Right lobe of liver (tissue), 6 donors: ENCODE measurements around the gene PNMA8B. TPM values are rescaled to one million over a fixed set of nuclear protein-coding genes. Genes with fewer than 3 reads are reported as not detected.

Experiments
- ATAC-seq, 4 donors: fragments of 200-7000 bp; cut with Tn5 transposase; one replicate each; pipeline ENCODE4 v1.9.1; 2020; ENCODE audit warnings: mild to moderate bottlenecking in 4 of 4, moderate library complexity in 4 of 4
- DNase-seq, 3 donors: peaks; one replicate each; pipeline ENCODE4 v3.0.0-alpha.2; 2020
- H3K27ac ChIP-seq, 3 donors: fragments of 200-600 bp; one replicate each; pipeline ENCODE4 v1.8.0; 2022
- H3K27me3 ChIP-seq, 2 donors: fragments of 200-600 bp; one replicate each; pipeline ENCODE4 v1.8.0; 2022
- H3K36me3 ChIP-seq, 4 donors: fragments of 200-600 bp; sonication (generic) in 1 of 4; one replicate each; pipeline versions ENCODE4 v1.5.1 to v1.8.0; 2017 to 2022; ENCODE audit warnings: control low read depth in 1 of 4
- H3K4me1 ChIP-seq, 4 donors: fragments of 200-600 bp; sonication (generic) in 1 of 4; one replicate each; pipeline versions ENCODE4 v1.5.1 to v1.8.0; 2017 to 2022; ENCODE audit warnings: control low read depth in 1 of 4
- H3K4me3 ChIP-seq, 3 donors: fragments of 200-600 bp; one replicate each; pipeline ENCODE4 v1.8.0; 2022
- H3K9me3 ChIP-seq, 4 donors: fragments of 200-600 bp; sonication (generic) in 1 of 4; one replicate each; pipeline versions ENCODE4 v1.5.1 to v1.8.0; 2017 to 2022; ENCODE audit warnings: control low read depth in 1 of 4
- CTCF ChIP-seq, 4 donors: fragments of 200-600 bp in 3 of 4; fragments of 450-650 bp in 1 of 4; IDR thresholded peaks; one replicate each; pipeline versions ENCODE4 v1.5.1 to v1.8.0; 2016 to 2022; ENCODE audit warnings: antibody characterized with exemption in 4 of 4, mild to moderate bottlenecking in 2 of 4
- POLR2A ChIP-seq: fragments of 450-650 bp; IDR thresholded peaks from one replicate; pipeline ENCODE4 v1.6.1; 2017; ENCODE audit warnings: antibody characterized with exemption, mild to moderate bottlenecking
- WGBS: methylation state at CpG from one replicate; pipeline ENCODE4 v1.1.6; 2018; ENCODE audit warnings: low coverage, low lambda C conversion rate; ENCODE audit not compliant: insufficient coverage; ENCODE audit errors: missing lambda C conversion rate; 5-methylcytosine and 5-hydroxymethylcytosine counted together
- intact Hi-C, 2 donors: fragments of 100-400 bp; cut with DNase I; formaldehyde crosslinking; loops; one replicate each; pipeline versions ENCODE4 v1.11.2 to v1.14.1; 2022
- total RNA-seq, 6 experiments: library from RNA; depleted of rRNA in 2 of 6; stranded (reverse); fragments of >200 nt in 2 of 6; fragmentation: NEBNext Ultra II Directional in 3 of 6; extraction: Animal tissue kit (Norgen Biotek cat#: 25700) in 3 of 6; gene quantifications; one replicate each; pipeline versions ENCODE4 v1.1.0 to v1.2.4, GENCODE V29; 2016 to 2023
- donor health status: DM: no; HTN: yes; CAD: no.
- donor health status: DM: no; HTN: no; CAD: no.
- donor health status: DM: no; HTN: no; CAD: no.
- donor health status: DM: no; HTN: yes; CAD: no.
- donor health status: DM: no; HTN: yes; CAD: no.

PNMA8B gene
- total RNA-seq, 6 experiments from 2014 or later, result 0.20 to 0.55 (median 0.33) TPM

- no peaks in the 10 kb centered on the region for H3K36me3 ChIP-seq
- no peaks in the 10 kb centered on the region for H3K27me3 ChIP-seq
- no peaks in the 10 kb centered on the region for H3K4me1 ChIP-seq
- H3K9me3 ChIP-seq, result no peaks in the 10 kb centered on the region
- DNase-seq (no peak), ATAC-seq (no peak)
- no peak for TF ChIP-seq POLR2A
- TF ChIP-seq CTCF (IDR thresholded peaks at IDR 0.05), result no peak
- intact Hi-C loops, result no loop called here
- no peak overlapping the region for H3K27ac ChIP-seq
- 31% methylated on average over 12 of the region's 12 CpGs for WGBS
- no peak overlapping the region for H3K4me3 ChIP-seq
These were observed 15.3 kb downstream of the PNMA8B start for GRCh38 chr19:46480415-46480814.

GRCh38 chr19:46478356-46478986 lies 17.2 kb downstream of the PNMA8B start:
- Histone ChIP-seq H3K4me3 (no peak overlapping the region), H3K9me3 (no peaks in the 10 kb centered on the region), H3K36me3 (no peaks in the 10 kb centered on the region), H3K27me3 (peaks cover 0 to 5% of the 10 kb centered on the region in 2 donors), H3K27ac (no peak overlapping the region), H3K4me1 (no peaks in the 10 kb centered on the region)
- 27% methylated on average over 4 of the region's 4 CpGs for WGBS
- ATAC-seq (no peak), DNase-seq (no peak)
- TF ChIP-seq CTCF (IDR thresholded peaks at IDR 0.05) (no peak), POLR2A (no peak)
- intact Hi-C loops, result no loop called here

GRCh38 chr19:46475986-46476385 lies 19.7 kb downstream of the PNMA8B start:
- 9% methylated on average over 2 of the region's 2 CpGs for WGBS
- Histone ChIP-seq H3K27me3 (peaks cover 0 to 5% of the 10 kb centered on the region in 2 donors), H3K4me3 (no peak overlapping the region), H3K9me3 (no peaks in the 10 kb centered on the region), H3K36me3 (no peaks in the 10 kb centered on the region), H3K4me1 (peaks cover 0 to 6% (median 0%) of the 10 kb centered on the region in 4 donors), H3K27ac (no peak overlapping the region)
- intact Hi-C loops, result no loop called here
- ATAC-seq (no peak), DNase-seq (no peak)
- no peak for TF ChIP-seq POLR2A
- no peak for TF ChIP-seq CTCF (IDR thresholded peaks at IDR 0.05)

- Histone ChIP-seq H3K9me3 (no peaks in the 10 kb centered on the region), H3K27ac (no peak overlapping the region), H3K36me3 (no peaks in the 10 kb centered on the region), H3K4me1 (peaks cover 0 to 6% (median 0%) of the 10 kb centered on the region in 4 donors), H3K27me3 (peaks cover 0 to 5% of the 10 kb centered on the region in 2 donors), H3K4me3 (no peak overlapping the region)
- intact Hi-C loops, result no loop called here
- ATAC-seq, result no peak
- TF ChIP-seq CTCF (IDR thresholded peaks at IDR 0.05) (no peak), POLR2A (no peak)
- 80% methylated on average over 8 of the region's 8 CpGs for WGBS
- DNase-seq, result no peak
These were observed 21.5 kb downstream of the PNMA8B start for GRCh38 chr19:46474211-46474610.
